CD14-positive monocyte (primary cell): ENCODE data around the gene P2RX3. TPM values are rescaled to one million over a fixed set of nuclear protein-coding genes. Genes with fewer than 3 reads are reported as not detected.
A peak's percentile ranks its signal among the peaks of the same experiment; 100 is the strongest.

ENCODE experiments used
- DNase-seq, 3 donors: peaks; one replicate each; pipeline ENCODE4 v3.0.0-alpha.2; 2011 to 2022
- H2AFZ ChIP-seq: 2 replicates; pipeline ENCODE4 v1.6.0; 2012; ENCODE audit warnings: mild to moderate bottlenecking, low read depth, low read length, inconsistent platforms; ENCODE audit not compliant: insufficient read depth, poor library complexity, severe bottlenecking
- H3K27ac ChIP-seq, 2 donors: 1 replicate in 1 of 2; 2 replicates in 1 of 2; pipeline ENCODE4 v1.5.1; 2012 to 2013; ENCODE audit warnings: low read length in 2 of 2, control low read depth in 1 of 2, inconsistent platforms in 1 of 2, low read depth in 1 of 2, mild to moderate bottlenecking in 1 of 2
- H3K27me3 ChIP-seq, 2 donors: one replicate each; pipeline versions ENCODE4 v1.6.0 to v1.6.1; 2011 to 2013; ENCODE audit warnings: low read length in 2 of 2; ENCODE audit not compliant: control insufficient read depth in 2 of 2, insufficient read depth in 2 of 2
- H3K36me3 ChIP-seq, 2 donors: replicated peaks in 1 of 2; 1 replicate in 1 of 2; 2 replicates in 1 of 2; pipeline versions ENCODE4 v1.5.1 to v1.6.1; 2012 to 2013; ENCODE audit warnings: low read length in 2 of 2, control low read depth in 1 of 2, inconsistent platforms in 1 of 2, mild to moderate bottlenecking in 1 of 2; ENCODE audit not compliant: insufficient read depth in 2 of 2, control insufficient read depth in 1 of 2
- H3K4me1 ChIP-seq, 2 donors: 1 replicate in 1 of 2; 2 replicates in 1 of 2; pipeline versions ENCODE4 v1.5.1 to v1.6.1; 2012 to 2013; ENCODE audit warnings: low read length in 2 of 2, control low read depth in 1 of 2, inconsistent platforms in 1 of 2, mild to moderate bottlenecking in 1 of 2, moderate library complexity in 1 of 2; ENCODE audit not compliant: insufficient read depth in 2 of 2, control insufficient read depth in 1 of 2
- H3K4me2 ChIP-seq: replicated peaks from 2 replicates; pipeline ENCODE3; 2012; ENCODE audit warnings: low read length, moderate library complexity, mild to moderate bottlenecking; ENCODE audit not compliant: poor library complexity, severe bottlenecking; ENCODE audit errors: extremely low read depth
- H3K4me3 ChIP-seq, 3 experiments: fragments of 200-600 bp in 1 of 3; sonication (generic) in 1 of 3; replicated peaks in 1 of 3; 1 replicate in 2 of 3; 2 replicates in 1 of 3; pipeline ENCODE4 v1.5.1; 2011 to 2013; ENCODE audit warnings: low read length in 3 of 3, mild to moderate bottlenecking in 3 of 3, control low read depth in 2 of 3, low read depth in 2 of 3, inconsistent platforms in 1 of 3, moderate library complexity in 1 of 3
- H3K79me2 ChIP-seq: 2 replicates; pipeline ENCODE4 v1.6.0; 2012; ENCODE audit warnings: mild to moderate bottlenecking, control low read depth, inconsistent platforms, low read length, moderate library complexity; ENCODE audit not compliant: insufficient read depth
- H3K9ac ChIP-seq: 2 replicates; pipeline ENCODE4 v1.6.0; 2017; ENCODE audit warnings: low read length, mild to moderate bottlenecking; ENCODE audit not compliant: insufficient read depth, poor library complexity, severe bottlenecking
- H3K9me3 ChIP-seq, 2 donors: replicated peaks in 1 of 2; 1 replicate in 1 of 2; 2 replicates in 1 of 2; pipeline versions ENCODE4 v1.5.1 to v1.6.1; 2012 to 2013; ENCODE audit warnings: low read length in 2 of 2, control low read depth in 1 of 2; ENCODE audit not compliant: control insufficient read depth in 1 of 2, insufficient read depth in 1 of 2
- H4K20me1 ChIP-seq: 2 replicates; pipeline ENCODE4 v1.6.0; 2012; ENCODE audit warnings: mild to moderate bottlenecking, low read length, control low read depth, moderate library complexity; ENCODE audit not compliant: insufficient read depth
- H3K27ac Mint-ChIP-seq, 7 donors: one replicate each; pipeline ENCODE4 v1.8.0; 2020; ENCODE audit warnings: mild to moderate bottlenecking in 7 of 7, mixed read lengths in 7 of 7, moderate library complexity in 6 of 7, inconsistent platforms in 2 of 7
- H3K27me3 Mint-ChIP-seq, 3 donors: one replicate each; pipeline ENCODE4 v1.8.0; 2021 to 2022; ENCODE audit warnings: low read depth in 3 of 3, mild to moderate bottlenecking in 3 of 3, mixed read lengths in 3 of 3, moderate library complexity in 3 of 3, inconsistent platforms in 1 of 3
- H3K36me3 Mint-ChIP-seq, 2 donors: one replicate each; pipeline ENCODE4 v1.8.0; 2020; ENCODE audit warnings: mixed read lengths in 2 of 2, inconsistent platforms in 1 of 2, mild to moderate bottlenecking in 1 of 2
- H3K4me1 Mint-ChIP-seq: one replicate; pipeline ENCODE4 v1.8.0; 2020; ENCODE audit warnings: mild to moderate bottlenecking, mixed read lengths
- H3K4me3 Mint-ChIP-seq, 2 donors: one replicate each; pipeline ENCODE4 v1.8.0; 2020; ENCODE audit warnings: mild to moderate bottlenecking in 2 of 2, mixed read lengths in 2 of 2, moderate library complexity in 1 of 2
- H3K9me3 Mint-ChIP-seq, 7 donors: one replicate each; pipeline ENCODE4 v1.8.0; 2020 to 2022; ENCODE audit warnings: mixed read lengths in 7 of 7, mild to moderate bottlenecking in 6 of 7, moderate library complexity in 6 of 7, inconsistent platforms in 2 of 7
- CTCF ChIP-seq: fragments of 200-600 bp; IDR thresholded peaks from one replicate; pipeline ENCODE4 v1.8.0; 2022; ENCODE audit warnings: antibody characterized with exemption, mild to moderate bottlenecking
- WGBS: methylation state at CpG from one replicate; pipeline ENCODE4 v1.1.5; 2013; ENCODE audit warnings: missing lambda C conversion rate; ENCODE audit not compliant: insufficient coverage; 5-methylcytosine and 5-hydroxymethylcytosine counted together
- intact Hi-C, 2 donors: fragments of 100-400 bp; cut with micrococcal nuclease; formaldehyde crosslinking; loops; one replicate each; pipeline versions ENCODE4 v1.15.0 to v1.15.1; 2023
- polyA plus RNA-seq, 3 donors: library from polyadenylated mRNA; depleted of rRNA in 1 of 3; unstranded in 2 of 3; stranded (reverse) in 1 of 3; fragments of 300-500 nt in 2 of 3; fragments of >200 nt in 1 of 3; fragmentation: Illumina TruSeq in 2 of 3; gene quantifications; 1 replicate in 2 of 3; 2 replicates in 1 of 3; pipeline ENCODE4 v1.2.3, GENCODE V29; 2012 to 2021

Gene P2RX3
- polyA plus RNA-seq, 3 donors = not detected

- peaks cover 7 to 20% (median 12%) of the 10 kb centered on the region in 7 donors for H3K9me3 Mint-ChIP-seq
- intact Hi-C loops = no loop called here
- peaks cover 4 to 6% of the 10 kb centered on the region in 2 donors for H3K36me3 Mint-ChIP-seq
- Histone ChIP-seq H3K4me2 (no peak overlapping the region), H3K27ac (no peak overlapping the region), H3K9ac (no peak overlapping the region), H3K4me3 (no peak overlapping the region), H4K20me1 (no peaks in the 10 kb centered on the region), H3K36me3 (no peaks in the 10 kb centered on the region), H2AFZ (no peak overlapping the region), H3K4me1 (peaks cover 5 to 6% of the 10 kb centered on the region in 2 donors), H3K9me3 (peaks cover 8 to 24% of the 10 kb centered on the region in 2 donors), H3K27me3 (no peaks in the 10 kb centered on the region), H3K79me2 (no peaks in the 10 kb centered on the region)
- DNase-seq = no peak
- no peak overlapping the region for H3K4me3 Mint-ChIP-seq
- peaks cover 0 to 2% (median 1%) of the 10 kb centered on the region in 3 donors for H3K27me3 Mint-ChIP-seq
- no peak for TF ChIP-seq CTCF
- WGBS = 96% methylated on average over 13 of the region's 15 CpGs
- peaks cover 10% of the 10 kb centered on the region for H3K4me1 Mint-ChIP-seq
- no peak overlapping the region for H3K27ac Mint-ChIP-seq
Observed at GRCh38 chr11:57302489-57302888, 35.7 kb upstream of the P2RX3 start.

DNA sequence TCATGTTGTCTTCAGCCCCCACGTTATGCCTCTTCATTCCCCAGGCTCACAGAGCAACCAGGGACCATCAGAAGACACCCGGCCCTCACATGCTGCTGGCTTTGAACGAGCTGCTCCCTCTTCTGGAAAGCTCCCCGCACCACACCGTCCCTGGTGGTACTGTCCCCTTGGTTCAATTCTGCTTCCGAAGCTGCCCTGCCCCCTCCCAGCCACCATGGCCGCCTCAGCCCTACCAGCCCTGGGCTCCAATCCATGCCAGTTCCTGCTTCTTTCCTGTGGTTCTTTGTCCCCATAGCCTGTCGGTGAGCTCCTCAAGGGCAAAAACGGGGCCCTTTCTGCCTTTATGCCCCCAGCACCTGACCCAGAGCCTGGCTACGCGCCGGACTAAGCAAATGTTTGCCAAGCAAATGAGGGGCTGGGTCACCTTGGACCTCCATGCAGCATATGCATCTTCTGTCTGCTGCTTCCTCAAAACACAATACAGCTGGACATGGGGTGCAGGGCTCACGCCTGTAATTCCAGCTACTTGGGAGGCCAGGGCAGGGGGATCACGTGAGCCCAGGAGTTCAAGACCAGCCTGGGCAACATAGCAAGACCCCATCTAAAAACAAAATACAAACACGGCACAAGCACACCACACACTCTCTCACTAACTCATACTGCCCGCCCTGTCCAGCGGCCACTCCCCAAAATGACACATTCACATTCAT is 34.7 kb upstream of the P2RX3 start:
- intact Hi-C loops = no loop called here
- Histone ChIP-seq H3K4me2 (no peak overlapping the region), H3K4me1 (peaks cover 5 to 6% of the 10 kb centered on the region in 2 donors), H3K27ac (no peak overlapping the region), H3K27me3 (no peaks in the 10 kb centered on the region), H3K9me3 (peaks cover 8 to 20% of the 10 kb centered on the region in 2 donors), H4K20me1 (no peaks in the 10 kb centered on the region), H3K9ac (no peak overlapping the region), H2AFZ (no peak overlapping the region), H3K79me2 (no peaks in the 10 kb centered on the region), H3K4me3 (no peak overlapping the region), H3K36me3 (no peaks in the 10 kb centered on the region)
- 93% methylated on average over 16 of the region's 17 CpGs for WGBS
- TF ChIP-seq CTCF = no peak
- no peak for DNase-seq
- Mint-ChIP-seq H3K4me3 (no peak overlapping the region), H3K36me3 (peaks cover 4 to 6% of the 10 kb centered on the region in 2 donors), H3K27ac (peak overlapping the region in 4 of 7 donors; percentile 28 to 71 (median 36)), H3K4me1 (peaks cover 16% of the 10 kb centered on the region), H3K9me3 (peaks cover 7 to 20% (median 12%) of the 10 kb centered on the region in 7 donors), H3K27me3 (peaks cover 0 to 2% (median 1%) of the 10 kb centered on the region in 3 donors)
